ENCODE measurements around the gene TMEM187.

TMEM187 gene

DNA sequence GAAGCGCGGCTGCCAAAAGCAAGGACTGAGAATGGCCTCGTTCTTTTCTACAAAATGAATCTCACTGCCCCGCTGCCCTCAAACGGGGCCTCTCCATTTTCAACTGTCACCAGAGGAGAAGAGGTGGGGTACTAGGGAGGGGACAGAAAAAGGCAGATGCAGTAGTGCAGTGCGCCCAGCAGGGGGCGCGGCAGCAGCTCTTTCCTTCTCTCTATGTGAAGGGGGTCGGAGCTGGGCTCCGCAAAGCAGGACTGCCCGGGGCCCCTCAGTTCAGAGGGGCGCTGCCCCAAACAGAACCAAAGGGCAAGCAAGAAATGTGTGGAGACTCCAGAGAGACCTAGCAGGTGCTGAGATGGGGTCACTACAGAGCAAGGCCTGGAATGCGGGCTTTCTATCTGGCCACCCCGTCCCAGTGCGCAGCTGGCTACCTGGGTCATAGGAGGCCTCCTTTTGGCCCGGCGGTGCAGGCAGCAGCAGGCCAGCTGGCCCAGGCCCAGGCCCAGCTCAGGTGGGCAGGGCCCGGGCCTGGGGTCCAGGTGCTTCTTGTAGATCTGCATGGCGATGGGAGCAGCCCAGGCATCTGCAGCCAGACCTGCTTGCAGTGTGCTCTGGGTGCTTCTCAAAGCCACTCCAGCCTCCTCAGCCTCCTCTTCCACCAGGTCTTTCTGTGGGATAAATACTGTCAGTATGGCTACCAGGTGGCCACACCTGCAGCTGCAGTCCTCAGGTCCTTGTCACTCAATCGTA, 41.2 kb downstream of the TMEM187 start:
- Histone ChIP-seq H3K4me1 (ENCODE audit: control insufficient read depth, low read depth, low read length) (no peaks in the 10 kb centered on the region), H3K9me3 (ENCODE audit: control insufficient read depth, low read depth, low read length) (no peaks in the 10 kb centered on the region), H3K36me3 (ENCODE audit: control insufficient read depth, low read depth, low read length) (peaks cover 16% of the 10 kb centered on the region), H3K4me3 (ENCODE audit: low read length) (no peak overlapping the region), H3K27me3 (ENCODE audit: control insufficient read depth, insufficient read depth, low read length) (no peaks in the 10 kb centered on the region), H3K27ac (ENCODE audit: low read length) (no peak overlapping the region), H3K9ac (ENCODE audit: low read length) (no peak overlapping the region)

DNA sequence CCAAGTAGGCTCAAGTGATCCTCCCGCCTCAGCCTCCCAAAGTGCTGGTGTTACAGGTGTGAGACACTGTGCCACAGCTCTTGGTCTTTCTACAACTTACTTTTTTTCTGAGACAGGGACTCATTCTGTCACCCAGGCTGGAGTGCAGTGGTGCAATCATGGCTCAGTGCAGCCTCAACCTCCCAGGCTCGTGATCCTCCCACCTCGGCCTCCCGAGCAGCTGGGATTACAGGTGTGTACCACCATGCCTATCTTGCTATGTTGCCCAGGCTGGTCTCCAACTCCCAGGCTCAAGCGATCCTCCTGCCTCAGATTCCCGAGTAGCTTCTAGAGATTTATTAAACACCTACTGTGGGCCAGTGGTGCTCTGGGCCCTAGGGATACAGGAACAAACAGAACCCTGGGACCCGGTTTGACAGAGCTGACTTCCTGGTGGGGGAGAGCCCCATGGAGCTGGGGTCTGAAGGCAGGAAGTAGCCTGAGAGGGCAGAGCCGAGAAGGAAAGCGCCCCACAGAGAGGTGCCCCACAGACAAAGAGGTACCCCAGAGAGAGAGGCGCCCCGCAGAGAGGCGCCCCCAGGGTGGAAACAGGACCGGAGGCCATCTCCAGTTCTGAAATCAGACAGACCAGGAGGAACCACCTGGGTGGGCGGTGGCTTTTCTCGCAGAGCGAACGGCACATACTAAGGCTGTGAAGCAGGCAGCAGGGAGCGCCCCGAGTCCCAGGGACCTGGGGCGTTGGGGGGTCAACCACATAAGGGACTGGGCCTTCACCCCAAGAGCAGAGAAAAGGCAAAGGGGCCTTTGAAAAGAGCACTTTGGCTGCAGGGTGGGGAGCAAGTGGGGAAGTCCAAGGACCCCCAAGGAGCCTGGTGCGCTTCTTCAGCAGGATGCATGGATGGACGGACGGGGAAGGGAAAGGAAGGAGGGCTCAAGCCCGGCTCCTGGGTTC, 42.2 kb downstream of the TMEM187 start:
- H3K4me3 ChIP-seq (ENCODE audit: low read length), result no peak overlapping the region
- no peaks in the 10 kb centered on the region for H3K27me3 ChIP-seq (ENCODE audit: control insufficient read depth, insufficient read depth, low read length)
- H3K9ac ChIP-seq (ENCODE audit: low read length), result no peak overlapping the region
- no peaks in the 10 kb centered on the region for H3K9me3 ChIP-seq (ENCODE audit: control insufficient read depth, low read depth, low read length)
- H3K27ac ChIP-seq (ENCODE audit: low read length), result no peak overlapping the region
- H3K36me3 ChIP-seq (ENCODE audit: control insufficient read depth, low read depth, low read length), result peaks cover 16% of the 10 kb centered on the region
- no peaks in the 10 kb centered on the region for H3K4me1 ChIP-seq (ENCODE audit: control insufficient read depth, low read depth, low read length)

DNA sequence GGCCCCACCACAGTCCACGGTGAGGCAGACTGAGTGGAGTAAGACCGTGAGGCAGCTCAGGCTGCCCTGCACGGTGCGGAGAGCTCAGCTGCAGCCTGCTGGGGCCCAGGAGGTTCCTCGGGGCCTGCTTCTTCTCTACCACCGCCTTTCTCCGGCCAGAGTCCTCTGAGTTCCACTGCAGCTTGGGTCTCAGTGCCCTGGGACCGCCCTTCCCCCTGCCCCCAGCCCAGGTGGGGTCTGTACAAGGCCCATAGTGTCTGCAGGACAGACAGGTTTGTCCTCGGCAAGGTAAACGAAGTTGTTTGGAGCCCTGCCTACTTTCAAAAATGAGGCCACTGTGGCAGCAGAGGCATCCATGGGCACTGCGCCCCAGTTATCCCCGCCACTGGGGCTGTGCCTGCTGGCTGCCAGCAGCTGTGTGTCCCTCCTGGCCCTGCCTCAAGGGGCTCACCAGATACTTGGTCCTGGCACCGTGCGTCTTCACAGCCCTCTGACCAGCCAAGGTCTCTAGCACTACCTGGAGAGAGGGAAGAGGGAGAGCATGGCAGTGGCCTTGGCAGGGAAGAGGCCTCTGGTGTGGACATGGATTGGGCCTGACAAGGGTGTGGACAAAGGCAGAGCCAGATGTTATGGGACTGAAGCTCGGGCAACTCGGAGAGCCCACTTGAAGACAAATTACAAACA, 43.2 kb downstream of the TMEM187 start:
- peaks cover 3% of the 10 kb centered on the region for H3K4me1 ChIP-seq (ENCODE audit: control insufficient read depth, low read depth, low read length)
- H3K36me3 ChIP-seq (ENCODE audit: control insufficient read depth, low read depth, low read length), result peaks cover 16% of the 10 kb centered on the region
- no peaks in the 10 kb centered on the region for H3K27me3 ChIP-seq (ENCODE audit: control insufficient read depth, insufficient read depth, low read length)
- H3K27ac ChIP-seq (ENCODE audit: low read length), result no peak overlapping the region
- no peak overlapping the region for H3K4me3 ChIP-seq (ENCODE audit: low read length)
- H3K9ac ChIP-seq (ENCODE audit: low read length), result no peak overlapping the region
- H3K9me3 ChIP-seq (ENCODE audit: control insufficient read depth, low read depth, low read length), result no peaks in the 10 kb centered on the region

DNA sequence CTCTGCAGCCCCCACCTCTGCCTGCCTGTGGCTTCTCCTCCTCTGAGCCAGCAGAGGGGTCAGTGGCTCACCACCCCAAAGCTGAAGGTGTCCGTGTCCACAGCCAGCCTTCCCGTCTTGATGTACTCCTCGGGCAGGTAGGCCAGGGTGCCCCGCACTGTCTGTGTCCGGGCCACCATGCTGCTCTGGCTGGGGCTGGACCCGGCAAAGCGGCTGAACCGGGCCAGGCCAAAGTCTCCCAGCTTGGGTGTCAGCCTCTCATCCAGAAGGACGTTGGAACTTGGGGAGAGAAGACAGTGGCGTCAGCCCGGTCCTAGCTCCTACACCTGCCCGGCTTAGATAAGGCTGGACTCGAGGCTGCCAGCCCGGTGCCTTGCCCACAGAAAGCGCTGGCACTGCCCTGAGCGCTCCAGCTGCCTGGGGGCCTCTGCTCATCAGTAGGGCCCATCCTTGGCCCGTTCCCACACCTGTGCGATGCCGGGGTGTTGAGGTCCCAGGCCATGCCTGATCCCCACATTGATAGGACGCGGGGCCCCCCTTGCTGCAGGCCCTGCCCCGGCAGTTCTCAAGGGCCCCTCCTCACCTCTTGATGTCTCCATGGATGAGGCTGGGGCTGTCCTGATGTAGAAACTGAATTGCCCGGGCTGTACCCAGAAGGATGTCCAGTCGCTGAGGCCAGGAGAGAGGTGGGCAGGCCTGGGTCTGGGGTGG, 44.0 kb downstream of the TMEM187 start:
- no peak overlapping the region for H3K9ac ChIP-seq (ENCODE audit: low read length)
- H3K36me3 ChIP-seq (ENCODE audit: control insufficient read depth, low read depth, low read length), result peaks cover 16% of the 10 kb centered on the region
- H3K27me3 ChIP-seq (ENCODE audit: control insufficient read depth, insufficient read depth, low read length), result no peaks in the 10 kb centered on the region
- H3K4me1 ChIP-seq (ENCODE audit: control insufficient read depth, low read depth, low read length), result peaks cover 3% of the 10 kb centered on the region
- H3K27ac ChIP-seq (ENCODE audit: low read length), result no peak overlapping the region
- H3K9me3 ChIP-seq (ENCODE audit: control insufficient read depth, low read depth, low read length), result peaks cover 5% of the 10 kb centered on the region
- H3K4me3 ChIP-seq (ENCODE audit: low read length), result no peak overlapping the region

DNA sequence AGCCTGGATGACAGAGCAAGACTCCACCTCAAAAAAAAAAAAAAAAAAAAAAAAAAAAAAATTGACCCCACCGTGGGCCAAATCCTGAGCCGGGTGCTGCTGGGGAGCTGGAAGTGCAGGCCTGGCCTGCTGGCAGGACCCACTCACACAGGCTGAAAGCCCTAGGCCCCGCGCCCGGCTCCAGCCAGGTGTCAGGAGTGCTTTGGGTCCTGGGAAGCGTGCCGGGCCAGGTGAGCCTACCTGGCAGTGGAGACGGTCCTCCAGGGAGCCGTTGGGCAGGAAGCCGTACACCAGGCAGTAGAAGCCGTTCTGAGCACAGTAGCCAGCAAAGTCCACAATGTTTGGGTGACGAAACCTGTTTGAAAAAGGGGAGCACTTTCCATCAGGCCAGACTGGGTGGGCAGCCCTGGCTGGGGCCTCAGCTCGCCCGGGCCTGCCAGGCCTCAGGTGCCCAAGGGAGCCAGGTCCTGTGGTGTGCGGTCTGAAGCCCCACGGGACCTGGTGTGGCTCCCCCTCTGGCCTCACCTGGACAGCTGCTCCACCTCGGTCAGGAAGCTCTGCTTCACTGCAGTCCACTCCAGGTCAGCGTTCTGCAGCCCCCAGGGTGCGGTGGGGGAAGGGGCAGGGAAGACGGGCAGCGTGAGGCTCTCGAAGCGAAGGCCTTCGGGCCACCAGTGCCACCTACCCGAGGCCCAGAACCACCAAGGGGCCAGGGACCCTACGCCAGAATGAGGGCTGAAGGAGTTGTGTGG, 45.4 kb downstream of the TMEM187 start:
- no peaks in the 10 kb centered on the region for H3K27me3 ChIP-seq (ENCODE audit: control insufficient read depth, insufficient read depth, low read length)
- no peak overlapping the region for H3K4me3 ChIP-seq (ENCODE audit: low read length)
- H3K27ac ChIP-seq (ENCODE audit: low read length), result no peak overlapping the region
- peaks cover 3% of the 10 kb centered on the region for H3K4me1 ChIP-seq (ENCODE audit: control insufficient read depth, low read depth, low read length)
- peaks cover 12% of the 10 kb centered on the region for H3K36me3 ChIP-seq (ENCODE audit: control insufficient read depth, low read depth, low read length)
- H3K9me3 ChIP-seq (ENCODE audit: control insufficient read depth, low read depth, low read length), result peaks cover 5% of the 10 kb centered on the region
- H3K9ac ChIP-seq (ENCODE audit: low read length), result no peak overlapping the region

DNA sequence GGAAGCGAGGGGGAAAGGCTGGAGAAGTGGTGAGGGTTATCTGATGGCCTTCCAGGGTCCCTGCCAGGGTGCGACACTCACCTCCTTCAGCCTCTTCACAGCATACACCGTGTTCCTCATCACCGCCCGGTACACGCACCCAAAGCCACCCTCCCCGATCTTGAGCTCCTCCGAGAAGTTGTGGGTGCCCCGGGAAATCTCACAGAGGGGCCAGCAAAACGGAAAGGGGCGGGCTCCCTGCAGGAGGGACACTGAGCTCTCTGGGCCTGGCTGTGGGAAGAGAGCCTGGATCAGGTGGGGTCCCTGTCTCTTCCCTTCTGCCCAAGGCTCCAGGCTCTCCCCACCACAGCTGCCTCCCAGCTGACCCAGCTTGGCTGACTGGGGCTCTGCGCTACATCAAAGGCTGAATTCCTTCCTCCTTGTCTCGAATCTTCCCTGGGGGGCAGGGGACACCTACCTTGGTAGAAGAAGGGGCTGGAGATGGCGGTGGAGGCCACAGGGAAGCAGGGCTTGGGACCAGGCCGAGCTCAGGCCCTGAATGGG, 46.0 kb downstream of the TMEM187 start:
- no peaks in the 10 kb centered on the region for H3K27me3 ChIP-seq (ENCODE audit: control insufficient read depth, insufficient read depth, low read length)
- H3K36me3 ChIP-seq (ENCODE audit: control insufficient read depth, low read depth, low read length), result peaks cover 12% of the 10 kb centered on the region
- peak overlapping the region; percentile 39 for H3K4me3 ChIP-seq (ENCODE audit: low read length)
- peaks cover 5% of the 10 kb centered on the region for H3K9me3 ChIP-seq (ENCODE audit: control insufficient read depth, low read depth, low read length)
- peaks cover 3% of the 10 kb centered on the region for H3K4me1 ChIP-seq (ENCODE audit: control insufficient read depth, low read depth, low read length)
- H3K27ac ChIP-seq (ENCODE audit: low read length), result no peak overlapping the region
- H3K9ac ChIP-seq (ENCODE audit: low read length), result no peak overlapping the region

DNA sequence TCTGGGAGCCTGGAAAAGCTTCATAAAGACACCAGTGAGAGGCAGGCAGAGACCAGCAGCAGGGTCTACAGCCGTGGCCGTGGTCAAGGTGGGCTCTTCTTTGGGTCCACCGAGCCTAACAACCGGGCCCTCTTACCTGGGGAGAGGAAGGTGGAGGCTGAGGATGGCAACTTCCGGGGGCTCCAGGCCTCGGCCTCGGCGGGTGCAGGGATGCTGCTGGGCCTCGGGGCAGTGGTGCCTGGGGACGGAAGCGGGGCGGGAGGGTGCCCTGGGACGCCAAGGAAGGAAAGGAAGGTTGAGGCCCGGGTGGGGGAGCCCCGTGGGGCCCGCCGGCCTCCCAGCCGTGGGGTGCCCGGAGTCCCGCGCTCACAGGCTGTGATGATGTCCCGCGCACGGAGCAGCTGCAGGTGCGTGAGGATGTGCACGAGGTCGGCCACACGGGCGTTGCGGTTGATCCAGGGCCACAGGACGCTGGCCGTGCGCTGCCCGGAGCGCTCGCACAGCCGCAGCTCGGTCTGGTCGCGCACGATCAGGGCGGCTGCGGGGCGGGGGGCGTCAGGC, 46.6 kb downstream of the TMEM187 start:
- Histone ChIP-seq H3K27ac (ENCODE audit: low read length) (no peak overlapping the region), H3K4me1 (ENCODE audit: control insufficient read depth, low read depth, low read length) (peaks cover 3% of the 10 kb centered on the region), H3K36me3 (ENCODE audit: control insufficient read depth, low read depth, low read length) (peaks cover 12% of the 10 kb centered on the region), H3K9me3 (ENCODE audit: control insufficient read depth, low read depth, low read length) (peaks cover 7% of the 10 kb centered on the region), H3K9ac (ENCODE audit: low read length) (no peak overlapping the region), H3K4me3 (ENCODE audit: low read length) (peak overlapping the region; percentile 39), H3K27me3 (ENCODE audit: control insufficient read depth, insufficient read depth, low read length) (no peaks in the 10 kb centered on the region)

DNA sequence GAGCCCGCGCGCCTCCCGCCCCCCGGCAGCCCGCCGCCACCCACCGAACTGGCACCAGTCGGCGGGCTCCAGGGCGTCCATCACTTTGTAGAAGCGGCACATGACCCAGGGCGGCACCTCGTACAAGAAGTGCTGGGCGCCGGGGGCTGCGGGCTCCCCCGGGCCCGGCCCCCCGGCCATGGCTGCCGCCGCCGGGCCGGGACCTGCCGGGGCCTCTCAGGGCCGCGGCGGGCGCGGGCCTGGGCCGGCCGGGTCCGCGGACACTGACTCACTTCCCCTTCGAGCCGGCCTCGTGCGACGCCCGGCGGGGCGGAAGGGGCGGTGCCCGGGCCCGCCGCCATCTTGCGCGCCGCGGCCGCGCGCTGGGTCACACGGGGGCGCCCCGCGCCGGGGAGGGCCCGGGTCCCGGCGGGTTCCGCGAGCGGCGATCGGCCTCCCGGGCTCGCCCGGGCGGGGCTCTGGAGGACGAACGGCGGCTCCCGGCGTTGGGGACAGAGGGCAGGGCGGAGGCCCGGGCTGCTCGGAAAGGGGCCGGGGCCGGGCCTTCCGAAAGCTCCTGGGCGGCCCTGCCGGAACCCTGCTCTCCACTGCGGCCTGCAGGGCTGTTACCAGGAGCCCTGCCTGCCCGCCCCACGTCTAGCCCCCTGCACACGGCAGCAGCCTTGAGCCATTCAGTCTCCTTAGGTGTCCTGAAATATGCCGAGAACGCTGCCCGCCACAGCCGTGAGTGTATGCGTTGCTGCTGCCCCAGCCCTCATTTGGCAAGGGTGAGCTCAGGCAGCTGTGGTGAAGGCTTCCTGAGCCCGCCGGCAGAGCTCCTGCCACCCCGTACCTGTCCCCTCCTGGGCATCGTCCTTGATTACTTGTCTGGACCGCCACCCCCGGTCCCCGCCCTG, 47.3 kb downstream of the TMEM187 start, which contains the start of gene IRAK1:
Gene IRAK1 (minus strand): TSS at position 270 of the 896 bp plus-strand sequence. CDS start 90 bp downstream, at position 180.
- peak within 1 kb of the TSS; percentile 32 for H3K9ac ChIP-seq (ENCODE audit: low read length)
- peaks cover 8% of the 10 kb centered on the region for H3K9me3 ChIP-seq (ENCODE audit: control insufficient read depth, low read depth, low read length)
- H3K4me3 ChIP-seq (ENCODE audit: low read length), result peak within 1 kb of the TSS; percentile 50
- no peaks in the 10 kb centered on the region for H3K27me3 ChIP-seq (ENCODE audit: control insufficient read depth, insufficient read depth, low read length)
- H3K27ac ChIP-seq (ENCODE audit: low read length), result no peak within 1 kb of the TSS
- H3K36me3 ChIP-seq (ENCODE audit: control insufficient read depth, low read depth, low read length), result peaks cover 12% of the 10 kb centered on the region
- H3K4me1 ChIP-seq (ENCODE audit: control insufficient read depth, low read depth, low read length), result peaks cover 3% of the 10 kb centered on the region

DNA sequence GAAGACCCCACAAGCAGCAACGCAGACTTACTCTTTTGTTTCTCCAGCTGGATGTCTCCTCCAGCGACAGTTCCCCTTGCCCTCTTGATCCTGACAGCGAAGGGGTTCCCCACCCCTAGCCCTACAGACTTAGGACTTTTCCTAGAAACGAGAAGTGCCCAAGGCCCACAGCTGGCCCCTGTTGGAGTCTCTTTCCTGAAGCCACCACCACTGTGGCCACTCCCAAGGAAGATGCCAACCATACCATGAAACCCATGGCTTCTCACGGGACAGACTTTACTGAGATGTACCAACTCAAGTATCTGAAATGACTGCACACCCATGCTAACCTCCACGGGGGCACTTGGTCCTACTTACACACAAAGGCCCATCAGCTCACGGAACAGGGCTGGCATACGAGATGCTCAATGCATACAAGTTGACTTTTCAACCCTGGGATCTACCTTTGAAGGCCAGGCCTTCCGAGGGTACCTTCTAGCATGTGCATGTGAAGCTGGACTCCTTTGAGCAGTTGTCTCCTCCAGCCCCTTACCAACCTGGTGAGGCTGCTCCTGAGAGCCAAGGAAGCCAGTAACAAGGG, 48.1 kb downstream of the TMEM187 start:
- Histone ChIP-seq H3K4me3 (ENCODE audit: low read length) (peak overlapping the region; percentile 50), H3K9me3 (ENCODE audit: control insufficient read depth, low read depth, low read length) (peaks cover 14% of the 10 kb centered on the region), H3K9ac (ENCODE audit: low read length) (no peak overlapping the region), H3K27me3 (ENCODE audit: control insufficient read depth, insufficient read depth, low read length) (no peaks in the 10 kb centered on the region), H3K36me3 (ENCODE audit: control insufficient read depth, low read depth, low read length) (peaks cover 12% of the 10 kb centered on the region), H3K4me1 (ENCODE audit: control insufficient read depth, low read depth, low read length) (peaks cover 3% of the 10 kb centered on the region), H3K27ac (ENCODE audit: low read length) (no peak overlapping the region)
